Jurkat, Clone E6-1 (cell line): ENCODE data around the gene PREPL.

Source experiments
- DNase-seq: peaks from one replicate; pipeline ENCODE4 v3.0.0-alpha.2; 2011; ENCODE audit warnings: low read depth, low spot score
- H3K4me3 ChIP-seq: 2 replicates; pipeline ENCODE4 v1.5.1; 2011; ENCODE audit warnings: mild to moderate bottlenecking, low read length, control low read depth, moderate library complexity

Gene PREPL

GRCh38 chr2:44351676-44352075, 9.6 kb downstream of the PREPL start:
- H3K4me3 ChIP-seq, result no peak overlapping the region
- DNase-seq, result no peak

- DNase-seq, result no peak
- H3K4me3 ChIP-seq, result no peak overlapping the region
Measured at GRCh38 chr2:44351088-44351487, 10.2 kb downstream of the PREPL start.

- H3K4me3 ChIP-seq, result no peak overlapping the region
- DNase-seq, result no peak
Measured at GRCh38 chr2:44349506-44349905, 11.8 kb downstream of the PREPL start.

DNA sequence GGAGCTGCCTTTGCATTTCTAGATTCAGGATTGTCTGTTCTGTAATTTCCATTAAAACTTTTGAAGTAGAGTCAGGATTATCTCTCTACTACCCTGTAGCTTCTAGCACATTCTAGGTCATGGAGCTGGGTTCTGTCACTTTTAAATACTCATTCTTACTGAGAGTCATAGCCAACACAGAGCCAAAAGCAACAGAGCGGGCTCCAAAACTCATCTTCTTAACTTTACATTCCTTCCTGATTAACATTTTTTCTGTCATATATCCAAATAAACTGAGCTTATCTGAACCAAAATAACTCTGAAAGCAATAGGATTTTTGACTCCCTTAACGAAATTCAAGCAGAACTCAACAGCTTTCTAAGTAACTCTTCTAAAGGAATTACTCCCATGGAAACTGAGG, 12.9 kb downstream of the PREPL start:
- DNase-seq, result no peak
- no peak overlapping the region for H3K4me3 ChIP-seq

DNA sequence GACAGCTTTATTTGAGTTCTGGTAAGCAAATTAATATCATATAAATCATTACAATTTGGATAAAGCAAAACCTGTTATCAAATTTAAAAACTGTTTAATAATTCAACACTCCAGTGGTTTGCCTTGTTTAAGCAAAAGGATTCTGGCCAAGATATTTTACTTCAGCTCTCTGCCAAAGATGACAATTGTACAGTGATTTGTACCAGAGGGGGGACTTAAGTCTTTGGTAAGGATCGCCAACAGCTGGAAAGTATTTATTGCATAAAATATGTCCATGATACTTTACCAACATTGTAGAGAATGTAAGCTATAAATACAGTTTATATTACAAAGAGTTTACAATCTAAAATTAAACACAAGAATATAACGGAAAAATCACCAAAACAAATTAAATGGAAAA, 13.8 kb downstream of the PREPL start:
- no peak for DNase-seq
- no peak overlapping the region for H3K4me3 ChIP-seq

GRCh38 chr2:44342854-44343253, 18.4 kb downstream of the PREPL start:
- no peak overlapping the region for H3K4me3 ChIP-seq
- DNase-seq, result peak; percentile 8

GRCh38 chr2:44335806-44336538, 25.3 kb downstream of the PREPL start:
- no peak overlapping the region for H3K4me3 ChIP-seq
- DNase-seq, result peak; percentile 21

DNA sequence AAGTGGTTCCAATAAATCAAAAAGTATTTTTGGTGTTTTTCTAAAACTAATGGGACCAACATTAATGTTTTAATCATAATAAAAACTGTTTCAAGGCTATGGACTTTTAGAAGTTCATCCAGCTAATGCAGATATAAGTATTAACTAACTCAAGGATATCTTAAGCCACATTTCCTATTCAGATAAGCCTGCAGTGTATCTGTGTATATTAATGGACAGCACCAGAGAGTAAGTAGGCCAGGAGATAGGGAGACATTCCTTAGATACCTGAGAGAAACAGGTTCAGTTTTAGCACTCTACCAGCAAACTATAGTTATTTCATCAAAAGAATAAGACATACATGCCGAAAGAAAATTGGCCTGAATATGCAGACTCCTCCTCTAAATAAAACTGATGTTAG, 27.3 kb downstream of the PREPL start:
- no peak for DNase-seq
- H3K4me3 ChIP-seq, result no peak overlapping the region

DNA sequence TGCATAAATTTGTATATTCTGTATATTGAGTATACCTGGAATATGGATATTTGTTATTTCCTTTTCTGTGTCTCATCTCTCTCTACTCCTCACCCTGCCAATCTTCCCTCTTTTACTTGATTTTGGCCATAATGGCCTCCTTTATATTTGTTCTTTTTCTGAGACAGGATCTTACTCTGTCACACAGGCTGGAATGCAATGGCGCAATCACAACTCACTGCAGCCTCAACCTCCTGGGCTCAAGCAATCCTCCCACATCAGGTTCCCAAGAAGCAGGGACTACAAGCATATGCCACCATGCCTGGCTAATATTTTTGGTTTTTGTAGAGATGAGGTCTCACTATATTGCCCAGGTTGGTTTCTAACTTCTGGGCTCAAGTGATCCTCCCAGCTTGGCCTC, 30.5 kb downstream of the PREPL start:
- no peak for DNase-seq
- H3K4me3 ChIP-seq, result no peak overlapping the region

- DNase-seq, result no peak
- no peak overlapping the region for H3K4me3 ChIP-seq
Measured at GRCh38 chr2:44329343-44329742, 32.0 kb downstream of the PREPL start.

DNA sequence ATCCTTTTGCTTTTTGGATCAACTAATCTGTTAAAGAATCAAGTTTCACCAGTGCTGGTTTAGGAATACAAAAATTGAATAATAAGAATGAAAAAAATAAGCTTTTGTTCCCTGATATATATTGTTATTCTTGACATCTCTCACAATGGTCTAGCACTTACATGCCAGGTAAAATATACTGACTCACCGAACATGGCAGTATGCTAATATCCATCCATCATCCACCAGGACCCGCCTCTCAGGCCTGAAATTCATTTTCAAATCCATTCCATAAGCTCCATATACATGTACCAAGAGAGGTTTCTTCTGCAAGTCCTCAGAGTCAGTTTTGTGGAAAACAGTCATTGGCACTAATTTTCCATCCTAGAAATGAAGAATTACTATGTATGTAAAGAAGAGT, 32.5 kb downstream of the PREPL start:
- no peak for DNase-seq
- no peak overlapping the region for H3K4me3 ChIP-seq

- DNase-seq, result no peak
- H3K4me3 ChIP-seq, result no peak overlapping the region
Measured at GRCh38 chr2:44326548-44327264, 34.6 kb downstream of the PREPL start.

- H3K4me3 ChIP-seq, result no peak overlapping the region
- no peak for DNase-seq
Measured at GRCh38 chr2:44325897-44326296, 35.4 kb downstream of the PREPL start.

DNA sequence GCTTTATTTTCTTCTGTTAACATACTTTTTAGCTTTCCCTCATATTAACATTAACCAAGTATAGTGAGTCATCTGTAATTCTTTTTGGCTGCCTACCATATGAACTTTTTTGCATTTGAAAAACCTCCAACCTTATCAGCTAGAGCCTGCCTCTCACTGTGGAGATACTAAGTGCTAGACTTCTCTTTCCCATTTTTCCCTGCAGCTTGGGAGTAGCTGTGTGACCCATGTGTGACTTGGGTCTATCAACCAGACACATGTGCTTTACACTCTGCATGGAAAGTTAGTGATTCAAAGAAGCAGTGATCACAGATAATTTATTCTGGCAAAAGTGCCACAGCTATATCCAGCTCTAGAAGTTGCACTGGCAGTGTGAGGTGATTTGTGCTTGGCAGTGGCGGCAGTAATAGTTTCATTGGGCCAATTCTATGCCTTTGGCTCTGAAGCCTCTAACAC, 36.3 kb downstream of the PREPL start:
- no peak overlapping the region for H3K4me3 ChIP-seq
- no peak for DNase-seq

GRCh38 chr2:44321360-44321759, 39.9 kb downstream of the PREPL start:
- no peak for DNase-seq
- H3K4me3 ChIP-seq, result no peak overlapping the region

GRCh38 chr2:44320832-44321231, 40.5 kb downstream of the PREPL start:
- no peak for DNase-seq
- no peak overlapping the region for H3K4me3 ChIP-seq

GRCh38 chr2:44315945-44316344, 45.3 kb downstream of the PREPL start:
- DNase-seq, result no peak
- H3K4me3 ChIP-seq, result no peak overlapping the region

GRCh38 chr2:44314362-44314761, 46.9 kb downstream of the PREPL start:
- H3K4me3 ChIP-seq, result no peak overlapping the region
- no peak for DNase-seq

DNA sequence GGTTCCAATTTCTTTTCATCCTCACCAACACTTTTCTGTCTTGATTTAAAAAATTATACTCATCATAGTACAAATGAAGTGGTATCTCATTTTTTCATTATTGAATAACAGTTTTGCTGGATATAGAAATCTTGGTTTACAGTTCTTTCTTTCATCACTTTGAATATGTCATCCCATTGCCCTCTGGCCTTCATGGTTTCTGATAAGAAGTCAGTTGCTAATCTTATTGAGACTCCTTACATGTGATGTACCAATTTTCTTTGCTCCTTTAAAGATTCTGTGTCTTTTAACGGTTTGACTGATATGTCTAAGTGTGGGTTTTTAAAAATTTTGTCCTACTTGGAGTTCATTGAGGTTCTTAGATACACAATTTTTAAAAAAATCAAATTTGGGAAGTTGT, 51.0 kb downstream of the PREPL start:
- H3K4me3 ChIP-seq, result no peak overlapping the region
- no peak for DNase-seq

GRCh38 chr2:44305882-44306281, 55.4 kb downstream of the PREPL start:
- no peak for DNase-seq
- no peak overlapping the region for H3K4me3 ChIP-seq

- no peak for DNase-seq
- H3K4me3 ChIP-seq, result no peak overlapping the region
Measured at GRCh38 chr2:44304258-44304657, 57.0 kb downstream of the PREPL start.
